Measurements from ENCODE around the gene RAB40C.

- TF ChIP-seq TAF1 (conservative IDR thresholded peaks at IDR 0.05) (no peak), CTCF (IDR thresholded peaks at IDR 0.05; ENCODE audit: low read depth, low read length, missing input control) (no peak), GABPA (IDR thresholded peaks at IDR 0.05 in 1 of 2, conservative IDR thresholded peaks at IDR 0.05 in 1 of 2) (no peak), FOXA1 (IDR thresholded peaks at IDR 0.05) (no peak), RAD21 (IDR thresholded peaks at IDR 0.05) (no peak)
- TF ChIP-seq, protein P1, sequence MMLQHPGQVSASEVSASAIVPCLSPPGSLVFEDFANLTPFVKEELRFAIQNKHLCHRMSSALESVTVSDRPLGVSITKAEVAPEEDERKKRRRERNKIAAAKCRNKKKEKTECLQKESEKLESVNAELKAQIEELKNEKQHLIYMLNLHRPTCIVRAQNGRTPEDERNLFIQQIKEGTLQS (IDR thresholded peaks at IDR 0.05): no peak
Measured at GRCh38 chr16:638836-639235, 49.0 kb downstream of the RAB40C start.

Data from liver (tissue), 3 donors.